HG02642 (cell line): Measurements from ENCODE around the gene DGCR8.

Source experiments
- ATAC-seq: cut with Tn5 transposase; IDR thresholded peaks from one replicate; pipeline ENCODE4 v1.9.1; 2021; ENCODE audit warnings: mild to moderate bottlenecking; ENCODE audit not compliant: unreplicated experiment, poor library complexity

DGCR8 gene

DNA sequence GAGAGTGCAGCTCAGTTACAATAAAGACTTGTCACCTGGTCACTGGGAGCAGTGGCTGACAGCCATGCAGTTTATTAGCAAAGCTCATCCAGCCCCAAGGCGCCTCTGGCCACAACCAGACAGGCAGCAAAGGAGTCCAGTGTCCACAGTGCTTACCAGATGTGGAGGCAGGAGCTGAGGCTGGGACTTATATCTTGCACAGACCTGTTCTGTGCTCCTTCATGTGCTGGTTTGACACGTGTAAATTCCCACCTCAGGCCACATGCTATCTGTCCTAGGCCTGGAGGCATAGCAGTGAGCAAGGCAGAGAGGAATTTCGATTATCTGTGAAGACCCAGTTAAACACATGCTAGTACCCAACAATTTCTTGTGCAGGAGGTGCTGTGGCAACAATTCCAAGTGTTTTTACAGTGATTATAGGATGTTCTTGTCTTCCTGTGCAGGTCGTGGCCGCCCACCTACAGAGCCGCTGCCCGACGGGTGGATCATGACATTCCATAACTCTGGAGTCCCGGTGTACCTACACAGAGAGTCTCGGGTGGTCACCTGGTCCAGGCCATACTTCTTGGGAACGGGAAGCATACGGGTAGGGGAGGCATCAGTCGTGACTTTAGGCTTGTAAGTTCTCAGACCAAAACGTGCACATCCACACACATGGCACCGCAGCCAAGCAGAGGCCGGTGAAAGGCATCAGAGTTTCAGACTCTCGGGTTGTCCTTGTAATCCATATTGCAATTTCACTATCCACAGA, 9.4 kb downstream of the DGCR8 start:
- no peak for ATAC-seq

GRCh38 chr22:20089977-20090729, 10.1 kb downstream of the DGCR8 start:
- ATAC-seq = no peak

- ATAC-seq = no peak
Observed at GRCh38 chr22:20090730-20091240, 10.7 kb downstream of the DGCR8 start.

DNA sequence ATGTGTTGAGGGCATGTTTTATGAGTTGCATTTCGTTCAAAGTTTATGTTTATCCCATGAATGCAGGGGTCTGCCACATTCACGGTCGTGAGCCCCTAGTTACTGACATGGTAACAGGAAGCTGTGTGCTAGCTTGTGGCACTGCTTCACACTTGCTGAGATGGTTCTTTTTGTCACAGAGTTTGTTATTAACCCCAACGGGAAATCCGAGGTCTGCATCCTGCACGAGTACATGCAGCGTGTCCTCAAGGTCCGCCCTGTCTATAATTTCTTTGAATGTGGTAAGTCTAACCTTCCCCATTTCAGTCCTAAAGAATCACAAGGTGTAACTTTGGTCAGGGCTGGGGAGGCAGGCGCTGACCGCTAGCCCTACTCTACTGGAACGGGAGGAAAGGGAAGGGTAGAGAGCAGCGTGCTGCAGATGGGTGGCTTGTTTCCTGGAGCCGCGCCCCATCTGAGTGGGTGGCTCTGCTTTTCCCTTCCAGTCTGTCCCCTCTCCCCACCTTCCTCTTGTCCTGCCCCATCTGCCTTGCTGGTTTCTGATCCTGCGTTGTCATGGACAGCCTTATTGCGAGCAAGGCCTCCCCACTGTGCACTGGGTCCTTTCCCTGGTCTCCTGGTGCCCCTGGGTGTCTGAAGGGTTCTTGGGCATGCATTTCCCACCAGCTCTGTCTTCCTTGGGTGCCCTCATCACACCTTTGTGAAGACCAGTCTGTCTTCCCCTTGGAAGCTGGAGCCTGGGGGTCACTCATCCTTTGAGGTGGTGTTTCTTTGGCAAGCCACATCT, 11.8 kb downstream of the DGCR8 start:
- no peak for ATAC-seq

DNA sequence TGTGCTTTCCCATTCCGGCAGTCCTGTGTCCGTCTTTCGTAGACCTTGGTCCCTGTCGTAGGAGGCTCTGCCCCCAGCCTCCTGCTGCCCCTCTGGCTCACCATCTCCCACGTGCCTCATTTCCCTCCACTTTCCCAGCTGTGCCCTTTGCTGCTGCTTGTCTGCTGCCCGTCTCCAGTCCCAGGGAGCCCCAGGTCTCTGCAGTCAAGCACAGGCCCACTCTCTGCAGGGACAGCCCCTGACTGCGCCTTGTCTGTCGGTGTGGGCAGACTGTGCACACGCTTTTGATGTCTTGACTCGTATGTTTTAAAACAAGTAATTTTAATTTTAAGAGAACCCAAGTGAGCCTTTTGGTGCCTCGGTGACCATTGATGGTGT, 12.4 kb downstream of the DGCR8 start:
- no peak for ATAC-seq

GRCh38 chr22:20093418-20094196, 13.6 kb downstream of the DGCR8 start:
- ATAC-seq = no peak

DNA sequence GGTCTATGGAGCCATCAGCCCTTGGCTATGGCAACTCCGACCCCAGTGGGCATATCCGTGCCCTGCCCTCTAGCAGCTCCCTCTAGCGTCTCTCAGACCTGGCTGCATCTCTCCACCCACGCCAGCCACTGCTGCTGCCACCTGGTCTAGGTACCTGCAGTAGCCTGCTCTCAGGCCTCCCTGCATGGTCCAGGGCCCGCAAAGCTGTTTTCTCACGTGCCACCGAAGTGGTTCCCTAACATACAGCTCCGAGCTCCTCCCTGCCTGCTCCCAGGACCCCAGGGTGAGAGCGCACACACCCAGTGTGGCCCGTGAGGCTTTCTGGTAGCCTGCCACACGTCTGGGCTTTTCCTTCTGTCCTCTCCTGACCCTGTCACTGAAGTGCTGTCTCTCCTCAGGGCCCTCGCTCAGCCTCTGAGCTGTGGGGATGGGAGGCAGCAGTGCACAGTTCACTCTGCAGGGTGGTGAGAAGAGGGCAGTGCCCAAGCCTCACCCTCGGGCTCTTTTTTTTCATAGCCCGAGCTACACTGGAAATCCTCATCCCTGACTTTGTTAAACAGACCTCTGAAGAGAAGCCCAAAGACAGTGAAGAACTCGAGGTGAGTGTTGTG, 14.3 kb downstream of the DGCR8 start:
- no peak for ATAC-seq

DNA sequence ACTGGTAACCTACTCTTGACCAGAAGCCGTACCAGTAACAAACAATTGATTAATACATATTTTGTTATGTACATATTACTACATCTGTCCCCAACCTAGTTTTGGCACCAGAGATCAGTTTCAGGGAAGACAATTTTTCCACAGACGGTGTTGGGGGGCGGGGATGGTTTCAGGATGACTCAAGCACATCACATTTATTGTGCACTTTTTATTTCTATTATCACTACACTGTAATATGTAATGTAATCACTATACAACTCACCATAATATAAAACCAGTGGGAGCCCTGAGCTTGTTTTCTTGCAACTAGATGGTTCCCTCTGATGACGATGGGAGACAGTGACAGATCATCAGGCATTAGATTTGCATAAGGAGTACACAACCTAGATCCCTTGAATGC, 15.5 kb downstream of the DGCR8 start:
- ATAC-seq = no peak

DNA sequence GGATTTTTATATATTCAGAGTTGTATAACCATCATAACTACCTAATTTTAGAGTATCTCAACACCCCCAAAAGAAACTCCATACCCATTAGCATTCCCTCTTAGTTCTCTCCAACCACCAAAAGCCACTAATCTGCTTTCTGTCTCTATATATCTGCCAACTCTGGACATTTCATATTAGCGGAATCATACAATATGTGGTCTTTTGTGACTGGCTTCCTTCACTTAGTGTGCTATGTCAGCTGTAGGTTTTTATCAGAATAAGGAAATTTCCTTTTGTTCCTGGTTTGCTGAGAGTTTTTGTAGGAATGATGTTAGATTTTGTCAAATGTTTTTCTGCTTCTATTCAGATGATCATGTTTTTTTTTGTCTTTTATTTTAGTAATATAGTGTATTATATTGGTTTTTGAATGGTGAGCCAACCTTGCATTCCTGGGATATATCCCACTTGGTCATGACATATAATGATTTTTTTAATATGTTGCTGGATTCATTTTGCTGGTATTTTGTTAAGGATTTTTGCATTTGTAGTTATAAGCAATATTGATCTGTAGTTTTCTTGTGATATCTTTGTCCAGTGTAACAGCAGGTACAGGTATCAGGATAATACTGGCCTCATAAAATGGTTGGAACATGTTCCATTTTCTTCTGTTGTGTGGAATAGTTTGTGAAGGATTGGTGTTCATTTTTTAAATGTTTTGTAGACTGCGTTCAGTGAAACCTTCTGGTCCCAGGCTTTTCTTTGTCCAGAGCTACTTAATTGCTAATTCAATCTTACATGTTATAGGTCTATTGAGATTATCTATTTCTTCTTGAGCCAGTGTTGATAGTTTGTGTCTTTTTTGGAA, 16.8 kb downstream of the DGCR8 start:
- no peak for ATAC-seq

DNA sequence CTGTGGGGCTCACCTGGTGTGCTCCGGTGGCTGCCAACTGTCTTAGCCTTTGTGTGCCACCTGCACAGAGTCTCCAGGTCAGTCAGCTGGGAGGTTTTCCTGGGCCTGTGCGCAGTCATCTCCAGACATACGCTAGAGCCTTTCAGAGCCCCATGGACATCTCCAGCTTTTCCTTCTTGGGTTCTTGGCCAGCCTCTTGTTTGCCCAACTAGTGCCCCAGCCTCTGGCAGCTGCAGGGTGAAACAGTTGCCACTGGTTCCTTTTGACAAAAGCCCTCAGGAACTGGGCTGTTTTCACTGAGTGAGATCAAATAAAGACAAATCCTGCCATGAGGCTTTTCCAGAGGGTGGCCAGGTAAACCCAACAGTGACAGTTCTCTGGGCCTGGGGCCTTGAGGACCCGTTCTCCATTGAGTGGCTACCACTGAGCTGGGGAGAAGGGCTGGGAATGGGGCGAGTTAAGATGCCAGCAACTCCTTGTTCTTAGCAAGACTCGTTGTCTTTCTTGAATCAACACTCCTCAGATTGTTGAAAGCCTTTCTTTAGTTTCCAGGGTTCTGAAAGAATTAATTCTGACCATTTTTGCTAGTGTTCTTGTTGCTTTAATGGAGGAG, 19.2 kb downstream of the DGCR8 start:
- ATAC-seq = no peak

- no peak for ATAC-seq
Observed at GRCh38 chr22:20101638-20102037, 21.6 kb downstream of the DGCR8 start.

DNA sequence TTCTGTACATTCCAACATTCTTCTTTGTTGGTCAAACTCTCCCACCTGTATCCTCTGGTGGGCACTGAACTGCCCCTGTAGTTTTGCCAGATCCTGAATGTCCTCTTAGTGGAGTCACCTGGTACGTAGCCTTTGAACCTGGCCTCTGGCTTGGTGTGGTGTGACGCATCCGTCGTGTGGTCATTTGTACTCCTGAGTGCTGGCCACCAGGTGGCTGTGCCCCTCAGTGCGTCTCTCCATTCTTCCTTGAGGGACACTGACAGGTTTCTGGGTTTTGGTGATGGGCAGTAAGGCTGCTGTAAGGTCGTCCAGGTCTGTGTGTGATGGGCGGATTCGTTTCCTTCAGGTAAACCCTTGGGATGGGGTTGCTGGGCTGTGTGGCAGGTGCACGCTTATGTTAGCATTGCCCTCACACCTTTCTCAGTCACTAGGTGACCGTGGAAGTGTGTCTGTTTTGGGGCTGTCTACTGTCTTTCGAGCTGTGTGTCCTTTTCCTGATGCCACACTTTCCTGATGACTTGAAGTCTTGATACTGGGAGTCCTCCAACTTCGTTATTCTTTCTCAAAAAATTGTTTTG, 22.3 kb downstream of the DGCR8 start:
- no peak for ATAC-seq

DNA sequence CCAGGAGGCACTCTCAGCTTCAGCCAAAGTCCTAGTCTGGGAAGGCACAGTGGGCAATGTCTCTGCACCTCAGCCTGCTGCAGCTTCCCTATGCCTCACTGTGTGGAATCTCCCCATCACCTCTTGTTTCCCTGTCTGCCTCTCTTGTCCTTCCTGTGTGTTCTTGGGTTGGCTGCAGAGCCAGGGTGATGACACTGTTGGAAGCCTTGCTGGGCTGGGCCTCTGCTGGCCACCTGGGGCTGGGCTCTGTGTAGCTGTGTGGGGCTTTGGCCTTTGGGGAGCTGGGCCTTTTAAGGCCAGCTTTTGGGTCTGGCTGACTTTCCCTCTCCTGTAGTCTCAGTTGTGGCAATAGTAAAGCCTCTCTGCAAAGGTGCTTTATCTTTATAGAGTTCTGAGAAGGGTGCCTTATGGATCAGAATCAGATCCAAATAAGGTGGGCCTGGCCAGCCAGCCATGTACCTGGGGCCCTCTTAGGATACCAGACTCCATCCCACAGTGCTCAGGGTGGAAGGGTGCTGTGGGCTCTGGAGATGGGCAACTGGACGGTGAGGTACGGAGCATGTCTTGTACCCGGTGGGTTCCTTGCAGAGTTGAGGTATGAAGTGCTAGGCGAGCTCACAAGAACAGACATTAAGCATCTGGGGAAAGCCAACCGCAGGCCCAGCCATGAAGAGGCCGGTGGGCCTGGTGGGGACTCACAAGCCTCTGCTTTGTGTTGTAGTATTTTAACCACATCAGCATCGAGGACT, 25.6 kb downstream of the DGCR8 start:
- ATAC-seq = no peak

DNA sequence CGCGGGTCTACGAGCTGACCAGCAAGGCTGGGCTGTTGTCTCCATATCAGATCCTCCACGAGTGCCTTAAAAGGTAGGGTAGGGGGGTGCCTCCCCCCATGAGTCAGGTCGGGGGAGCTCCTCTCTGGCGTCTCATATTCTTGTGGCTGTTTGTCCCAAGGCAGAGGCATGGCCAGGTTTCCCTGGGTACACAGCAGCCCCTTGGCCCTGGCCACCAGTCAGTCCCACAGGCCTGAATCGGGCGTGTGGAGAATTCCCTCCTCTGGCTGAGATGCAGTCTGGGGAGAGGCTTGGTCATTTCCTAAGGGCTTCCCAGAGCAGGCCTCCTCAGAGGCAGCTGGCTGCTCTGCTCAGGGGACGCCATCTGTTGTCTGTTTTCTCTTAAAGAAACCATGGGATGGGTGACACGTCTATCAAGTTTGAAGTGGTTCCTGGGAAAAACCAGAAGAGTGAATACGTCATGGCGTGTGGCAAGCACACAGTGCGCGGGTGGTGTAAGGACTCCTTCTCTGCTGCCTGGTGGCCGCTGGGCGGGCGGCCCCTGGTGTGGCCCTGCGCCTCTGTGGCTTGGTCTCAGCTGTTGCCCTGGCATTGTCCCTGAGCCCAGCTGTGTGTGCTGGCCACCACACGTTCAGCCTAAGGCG, 26.3 kb downstream of the DGCR8 start:
- no peak for ATAC-seq

- no peak for ATAC-seq
Observed at GRCh38 chr22:20106849-20107237, 26.8 kb downstream of the DGCR8 start.

DNA sequence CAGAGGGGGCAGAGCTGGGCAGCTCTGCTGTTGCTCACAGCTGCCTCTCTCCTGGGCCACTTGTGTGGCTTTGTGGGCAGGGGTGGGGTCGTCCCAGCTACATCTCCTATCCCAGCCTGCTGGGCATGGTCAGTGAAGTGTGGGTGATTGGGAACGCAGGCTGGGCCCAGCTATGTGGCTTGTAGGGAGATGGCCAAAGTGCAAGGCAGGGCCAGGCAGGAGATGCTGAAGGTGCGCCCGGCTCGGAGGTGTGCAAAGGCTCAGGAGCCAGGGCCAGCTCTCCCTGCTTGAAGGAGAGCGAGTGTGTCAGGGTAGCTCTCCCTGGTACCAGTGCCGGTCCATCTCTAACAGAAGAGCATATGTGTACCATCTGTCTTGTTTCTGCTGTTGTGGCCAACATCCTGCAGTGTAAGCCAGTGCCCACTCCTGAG, 27.4 kb downstream of the DGCR8 start:
- no peak for ATAC-seq
